Measurements from ENCODE around the gene ZDHHC14.
"Not testable (repeated sequence)": the region's sequence is repeated elsewhere in the genome, so short reads cannot be mapped to it uniquely, and the experiment has no call there.

Gene ZDHHC14

DNA sequence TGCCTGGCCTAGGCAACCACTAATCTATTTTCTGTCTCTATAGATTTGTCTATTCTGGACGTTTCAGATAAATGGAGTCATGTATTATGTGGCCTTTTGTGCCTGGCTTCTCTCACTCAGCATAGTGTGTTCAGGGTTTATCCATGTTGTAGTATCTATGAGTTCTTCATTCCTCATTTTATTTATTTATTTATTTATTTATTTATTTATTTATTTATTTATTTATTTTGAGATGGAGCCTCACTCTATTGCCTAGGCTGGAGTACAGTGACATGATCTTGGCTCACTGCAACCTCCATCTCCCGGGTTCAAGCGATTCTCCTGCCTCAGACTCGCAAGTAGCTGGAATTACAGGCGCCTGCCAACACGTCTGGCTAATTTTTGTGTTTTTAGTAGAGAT, 86.3 kb downstream of the ZDHHC14 start:
- DNase-seq (ENCODE audit: low spot score), result not testable (repeated sequence)

DNA sequence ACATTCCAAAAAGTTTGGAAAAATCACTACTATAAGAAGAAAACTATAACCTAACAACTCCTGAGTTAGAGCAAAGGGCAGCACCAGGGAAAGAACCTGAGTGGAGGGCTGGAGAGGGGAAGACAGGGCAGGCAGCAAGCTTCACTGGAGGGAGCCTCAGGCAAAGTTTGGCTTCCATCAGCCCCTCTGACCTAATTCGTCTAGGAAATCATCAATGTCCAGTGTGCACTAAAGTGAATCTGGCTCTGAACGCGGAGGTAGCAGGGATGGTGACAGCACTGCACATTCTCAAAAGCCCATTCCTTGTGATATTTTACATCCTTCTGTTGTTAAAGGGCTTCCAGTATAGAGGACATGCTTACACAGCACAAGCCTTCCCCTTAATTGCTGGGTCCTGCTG, 87.1 kb downstream of the ZDHHC14 start:
- DNase-seq (ENCODE audit: low spot score), result no peak

GRCh38 chr6:157468574-157468973, 87.6 kb downstream of the ZDHHC14 start:
- DNase-seq (ENCODE audit: low spot score), result no peak

DNA sequence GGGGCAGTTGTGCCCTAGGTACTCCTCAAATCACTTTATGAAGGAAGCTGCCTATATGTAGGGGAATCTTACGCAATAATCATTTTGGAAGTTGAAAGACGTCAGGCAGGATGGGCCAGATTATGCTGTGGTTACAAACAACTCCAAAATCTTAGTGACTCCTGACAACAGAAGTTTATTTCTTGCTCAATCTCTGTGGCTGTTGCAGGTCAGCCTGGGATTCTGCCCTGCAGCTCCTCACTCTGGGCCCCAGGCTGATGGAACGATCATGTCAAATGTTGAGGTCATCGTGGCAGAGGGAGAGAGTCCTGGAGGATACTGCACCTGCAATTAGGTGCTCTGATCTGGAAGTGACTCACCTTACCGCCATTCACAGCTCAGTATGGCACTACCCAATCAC, 88.4 kb downstream of the ZDHHC14 start:
- no peak for DNase-seq (ENCODE audit: low spot score)

DNA sequence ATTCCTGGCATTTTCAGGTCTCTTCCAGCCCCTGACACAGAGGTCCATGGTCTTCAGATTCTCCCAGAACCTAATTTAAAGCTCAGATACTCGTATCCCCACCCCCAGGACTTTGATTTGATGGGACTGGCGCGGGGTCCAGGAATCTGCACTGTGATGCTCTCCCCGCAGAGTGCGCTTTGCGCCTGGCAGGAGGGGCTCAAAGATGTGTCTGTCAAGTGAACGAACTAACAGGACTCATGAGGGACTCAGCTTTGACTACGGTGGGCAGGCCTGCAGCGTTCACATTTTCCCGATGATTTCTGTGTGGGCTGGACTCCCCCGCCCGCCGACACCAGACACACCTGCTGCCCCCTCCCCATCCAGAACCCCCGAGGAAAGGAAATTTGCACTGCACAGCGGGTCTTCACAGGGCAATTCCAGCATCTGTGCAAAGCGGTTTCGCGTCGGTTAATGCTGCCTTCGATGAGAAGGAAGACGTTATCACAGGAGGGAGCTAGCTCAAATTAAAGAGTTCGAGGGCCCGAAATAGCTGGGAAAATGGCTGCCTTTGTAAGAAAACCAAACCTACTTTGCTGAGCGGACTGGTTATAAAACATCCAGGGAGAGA, 90.2 kb downstream of the ZDHHC14 start:
- DNase-seq (ENCODE audit: low spot score), result no peak

GRCh38 chr6:157471895-157472686, 91.1 kb downstream of the ZDHHC14 start:
- no peak for DNase-seq (ENCODE audit: low spot score)

DNA sequence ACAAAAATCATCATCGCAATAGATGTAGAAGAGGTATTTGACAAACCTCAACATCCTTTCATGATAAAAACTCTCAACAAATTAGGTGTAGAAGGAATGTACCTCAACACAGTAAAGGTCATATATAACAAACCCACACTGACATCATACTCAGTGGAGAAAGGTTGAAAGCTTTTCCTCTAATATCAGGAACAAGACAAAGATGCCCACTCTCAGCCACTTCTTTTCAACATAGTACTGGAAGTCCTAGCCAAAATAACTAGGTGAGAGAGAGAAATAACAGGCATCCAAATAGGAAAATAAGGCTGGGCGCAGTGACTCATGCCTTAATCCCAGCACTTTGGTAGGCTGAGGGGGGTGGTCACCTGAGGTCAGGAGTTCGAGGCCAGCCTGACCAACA, 95.8 kb downstream of the ZDHHC14 start:
- DNase-seq (ENCODE audit: low spot score), result no peak

DNA sequence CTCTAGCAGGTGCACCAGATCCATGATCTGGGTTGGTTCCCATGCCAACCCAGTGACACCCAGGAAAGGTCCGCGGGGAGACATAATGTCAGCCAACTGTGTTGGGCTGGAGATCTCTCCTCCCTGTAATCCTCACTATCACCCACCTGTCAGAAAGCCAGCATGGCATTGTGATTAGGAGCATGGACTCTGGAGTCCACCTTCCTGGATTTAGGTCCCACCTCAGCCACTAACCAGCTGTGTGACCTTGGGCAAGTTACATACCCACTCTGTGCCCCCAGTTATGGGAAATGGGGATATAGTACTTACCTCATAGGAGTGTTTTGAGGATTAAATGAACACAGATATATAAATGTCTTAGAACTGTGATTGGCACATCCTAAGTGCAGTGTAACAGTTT, 97.9 kb downstream of the ZDHHC14 start:
- DNase-seq (ENCODE audit: low spot score), result no peak

DNA sequence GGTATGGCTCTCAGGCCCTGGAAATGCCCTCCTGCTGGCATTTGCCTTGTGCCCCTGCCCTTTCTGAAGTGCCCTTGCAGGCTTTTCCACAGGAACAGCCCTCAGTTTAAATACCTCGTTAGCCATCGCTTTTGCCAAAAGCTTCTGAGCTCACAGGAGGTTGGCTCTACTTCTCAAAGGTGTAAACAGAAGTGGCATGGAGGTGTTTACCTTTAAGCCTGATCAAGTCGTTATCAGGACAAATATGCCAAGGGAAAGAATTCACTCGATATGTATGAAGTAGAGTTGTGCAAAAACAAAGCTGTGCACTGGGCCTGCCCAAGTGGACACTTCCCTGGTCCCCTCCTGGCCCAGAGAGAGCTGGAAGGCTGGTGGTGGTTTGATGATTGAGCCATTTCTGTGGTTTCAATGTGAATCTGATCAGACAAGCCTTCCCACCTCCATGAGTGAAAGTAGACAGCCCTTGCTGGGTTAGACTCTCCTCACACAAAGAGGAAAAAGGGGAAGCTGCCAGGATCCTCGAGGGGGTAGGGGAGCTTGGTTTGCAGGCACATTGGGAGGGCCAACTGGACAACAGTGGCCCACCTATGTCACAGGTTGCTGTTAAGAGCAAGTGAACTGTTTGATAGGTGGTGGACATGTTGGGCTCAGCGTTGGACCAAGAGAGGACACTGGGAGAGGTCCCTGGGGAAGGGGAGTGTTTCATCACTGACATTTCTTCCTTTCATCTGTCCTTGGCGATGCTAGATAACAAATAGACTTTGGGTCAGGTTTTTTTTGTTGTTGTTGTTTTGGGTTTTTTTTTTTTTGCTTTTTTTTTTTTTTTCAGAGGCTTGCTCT, 98.7 kb downstream of the ZDHHC14 start:
- no peak for DNase-seq (ENCODE audit: low spot score)

GRCh38 chr6:157481189-157481864, 100.3 kb downstream of the ZDHHC14 start:
- DNase-seq (ENCODE audit: low spot score), result no peak

- no peak for DNase-seq (ENCODE audit: low spot score)
Observed at GRCh38 chr6:157481865-157482249, 100.9 kb downstream of the ZDHHC14 start.

DNA sequence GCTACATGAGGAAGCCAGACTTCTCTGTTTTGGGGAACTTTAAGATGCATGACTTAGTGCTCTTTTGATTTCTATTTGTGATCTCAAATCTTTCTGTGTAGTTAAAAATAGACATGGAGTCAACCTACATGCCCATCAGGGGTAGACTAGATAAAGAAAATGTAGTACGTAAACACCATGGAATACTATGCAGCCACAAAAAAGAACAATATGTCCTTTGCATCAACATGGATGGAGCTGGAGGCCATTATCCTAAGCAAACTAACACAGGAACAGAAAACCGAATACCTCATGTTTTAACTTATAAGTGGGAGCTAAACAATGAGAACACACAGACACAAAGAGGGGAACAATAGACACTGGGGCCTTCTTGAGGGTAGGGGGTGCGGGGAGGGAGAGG, 102.8 kb downstream of the ZDHHC14 start:
- no peak for DNase-seq (ENCODE audit: low spot score)

- DNase-seq (ENCODE audit: low spot score), result no peak
Observed at GRCh38 chr6:157484181-157484580, 103.2 kb downstream of the ZDHHC14 start.

GRCh38 chr6:157486572-157486971, 105.6 kb downstream of the ZDHHC14 start:
- DNase-seq (ENCODE audit: low spot score), result peak; percentile 25

DNA sequence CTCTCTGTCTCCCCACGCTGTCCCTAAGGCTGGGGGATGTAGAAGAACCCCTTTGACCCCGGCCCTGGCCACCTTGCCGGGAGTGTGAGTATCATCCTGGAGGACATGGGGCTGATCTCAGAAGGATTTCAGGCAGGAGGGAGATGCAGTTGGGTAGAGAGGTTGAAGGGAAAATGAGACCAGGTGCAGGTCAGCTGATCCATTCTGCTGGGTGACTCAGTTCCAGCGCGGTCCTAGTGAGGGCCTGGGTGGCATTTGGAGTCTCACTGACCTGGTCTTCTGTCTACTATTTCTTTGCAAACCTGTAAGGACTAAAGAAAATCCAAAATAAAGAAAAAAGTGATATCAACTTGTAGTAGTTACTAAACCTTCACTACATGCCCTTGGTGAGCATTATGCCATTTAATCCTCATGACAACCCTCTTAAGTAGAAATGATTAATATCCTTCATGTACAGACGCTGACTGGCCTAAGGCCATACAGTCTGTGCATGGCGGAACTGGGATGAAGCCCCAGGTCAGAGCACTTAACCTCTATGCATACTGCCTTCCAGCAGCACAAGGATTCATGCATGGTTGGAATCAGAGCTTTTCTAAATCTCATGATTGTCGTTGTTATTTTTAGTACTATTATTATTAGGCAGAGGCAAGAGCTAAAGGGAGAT, 106.3 kb downstream of the ZDHHC14 start:
- no peak for DNase-seq (ENCODE audit: low spot score)

DNA sequence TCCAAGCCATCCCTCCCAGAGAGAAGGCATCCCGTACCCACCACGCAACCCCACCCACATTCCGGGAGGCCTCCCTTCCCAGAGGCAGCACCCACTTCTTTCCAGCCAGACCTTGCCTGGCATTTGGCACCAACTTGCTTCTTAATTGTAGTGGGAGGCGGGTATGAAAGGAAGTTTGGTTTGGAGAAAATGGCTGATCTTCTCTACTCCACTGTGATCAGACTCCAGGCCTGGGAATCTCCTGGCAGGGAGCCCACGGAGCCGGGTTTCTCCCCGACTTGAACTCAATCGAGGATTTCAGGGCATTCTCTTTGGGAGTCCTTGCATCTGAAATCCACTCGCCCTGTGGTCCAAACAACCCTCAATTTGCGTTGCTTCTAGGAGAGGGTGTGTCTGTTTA, 107.1 kb downstream of the ZDHHC14 start:
- no peak for DNase-seq (ENCODE audit: low spot score)

DNA sequence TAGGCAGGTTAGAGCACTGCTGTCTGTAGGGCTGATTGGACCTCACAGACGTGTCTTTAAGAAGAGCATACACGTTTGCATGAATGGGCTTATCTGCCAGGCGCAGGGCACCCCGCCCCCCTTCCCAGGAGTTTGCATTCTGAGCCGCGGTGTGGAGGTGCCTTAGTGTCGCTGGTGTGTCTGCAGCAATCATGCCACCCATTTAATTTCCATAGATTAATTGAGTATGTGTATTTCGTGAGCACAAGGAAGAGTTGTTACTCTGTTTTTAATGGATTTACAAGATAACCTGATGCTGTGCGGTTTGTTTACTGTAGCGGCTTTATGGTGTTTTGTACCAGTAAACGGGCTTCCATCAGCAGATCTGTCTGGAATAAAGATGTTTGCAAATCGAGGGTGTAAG, 107.7 kb downstream of the ZDHHC14 start:
- no peak for DNase-seq (ENCODE audit: low spot score)

DNA sequence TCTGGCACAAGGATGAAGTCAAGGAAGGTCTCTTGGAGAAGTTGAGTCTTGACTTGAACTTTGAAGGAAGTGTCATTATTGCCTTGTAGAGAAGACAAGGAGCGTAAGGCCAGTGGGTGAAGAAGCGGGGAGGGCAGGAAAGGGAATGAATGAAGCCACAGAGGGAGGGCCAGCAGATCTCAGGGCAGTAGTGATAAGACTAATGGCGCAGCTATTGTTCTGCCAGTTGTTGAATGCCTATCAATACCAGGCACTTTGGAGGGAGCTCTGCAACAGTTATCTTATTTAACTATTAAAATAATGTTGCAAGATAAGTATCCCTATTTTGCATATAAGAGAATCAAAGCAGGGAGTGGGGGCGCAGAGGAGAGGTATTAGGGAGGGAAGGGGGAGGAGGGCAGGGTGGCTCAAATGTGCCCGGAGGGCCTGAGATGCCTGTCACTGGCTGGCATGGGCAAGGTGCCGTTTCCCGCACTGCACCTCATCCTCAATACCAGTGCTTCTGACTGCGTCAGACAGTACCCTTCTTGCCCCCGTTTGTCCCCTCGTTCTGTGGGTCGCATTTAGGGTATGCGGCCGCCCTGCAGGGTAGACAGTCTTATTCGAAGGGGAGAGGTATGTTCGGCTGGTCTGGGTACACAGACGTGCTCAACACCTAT, 109.8 kb downstream of the ZDHHC14 start:
- no peak for DNase-seq (ENCODE audit: low spot score)

DNA sequence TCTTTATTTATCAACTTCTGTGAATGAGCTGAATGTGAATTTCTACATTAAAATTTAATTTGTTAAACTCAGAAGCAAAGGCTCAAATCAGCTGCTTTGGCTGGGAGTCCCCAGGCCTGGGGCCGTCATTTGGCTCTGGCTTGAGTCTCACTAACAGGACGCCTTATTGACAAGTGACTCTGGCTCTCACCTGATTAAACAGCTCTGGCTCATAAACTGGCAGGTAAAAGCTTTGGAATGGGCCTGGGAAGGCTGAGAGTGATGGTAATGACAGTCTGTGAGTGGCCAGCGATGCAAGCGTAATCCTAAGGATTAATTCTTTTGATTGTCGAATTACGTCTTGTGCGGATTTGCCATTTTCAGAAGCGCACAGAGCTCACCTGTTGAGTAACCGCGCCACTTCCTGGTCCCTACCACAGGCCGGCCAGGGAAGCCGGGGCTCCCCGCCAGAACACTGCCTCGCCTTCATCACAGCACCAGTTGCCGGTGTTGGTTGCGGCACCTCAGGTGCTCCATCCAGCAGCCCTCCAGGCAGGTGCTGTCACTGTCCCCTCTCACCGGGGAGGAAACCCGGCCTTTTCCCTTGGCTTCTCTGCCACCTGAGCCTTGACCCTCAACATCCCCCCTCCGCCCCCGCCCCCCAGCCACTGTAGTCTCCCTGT, 110.7 kb downstream of the ZDHHC14 start:
- DNase-seq (ENCODE audit: low spot score), result no peak

DNA sequence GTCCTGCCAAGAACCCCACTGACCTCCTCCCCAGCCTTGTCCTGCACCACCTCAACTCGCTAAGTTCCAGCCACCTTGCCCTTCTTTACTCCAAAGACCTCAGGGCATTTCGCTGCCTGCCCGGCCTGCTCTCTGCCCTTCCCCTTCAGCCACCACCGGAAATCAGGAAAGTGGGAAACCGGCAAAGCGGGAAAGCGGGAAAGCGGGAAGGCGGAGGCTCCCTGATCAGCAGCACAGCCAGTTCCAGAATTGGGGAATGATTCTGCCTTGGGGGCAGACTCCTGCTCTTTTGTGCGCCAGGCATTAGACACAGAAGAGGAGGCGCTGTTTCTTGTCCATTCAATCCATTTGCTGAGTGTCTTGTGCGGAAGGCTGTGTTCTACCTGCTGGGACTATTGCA, 111.3 kb downstream of the ZDHHC14 start:
- no peak for DNase-seq (ENCODE audit: low spot score)

DNA sequence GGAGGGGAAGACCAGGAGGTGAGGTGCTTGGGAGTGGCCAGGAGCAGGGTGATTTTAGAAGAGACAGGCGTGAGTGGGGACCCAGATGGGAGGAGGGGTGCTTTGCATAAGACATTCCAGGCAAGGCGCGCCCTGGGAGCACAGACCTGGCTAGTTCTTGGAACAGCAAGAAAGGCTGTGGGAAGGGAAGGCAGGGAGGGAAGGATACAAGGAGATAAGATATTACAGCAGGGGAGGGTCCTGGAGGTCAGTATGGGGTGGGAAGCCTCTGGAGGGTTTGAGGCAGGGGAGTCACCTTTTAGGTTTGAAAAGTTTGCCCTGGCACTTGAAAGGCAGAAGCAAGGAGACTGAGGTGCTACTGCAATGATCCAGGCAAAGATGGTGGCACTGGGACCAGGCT, 111.8 kb downstream of the ZDHHC14 start:
- DNase-seq (ENCODE audit: low spot score), result no peak
